ENCODE results near the gene GAP43.

Gene GAP43, protein sequence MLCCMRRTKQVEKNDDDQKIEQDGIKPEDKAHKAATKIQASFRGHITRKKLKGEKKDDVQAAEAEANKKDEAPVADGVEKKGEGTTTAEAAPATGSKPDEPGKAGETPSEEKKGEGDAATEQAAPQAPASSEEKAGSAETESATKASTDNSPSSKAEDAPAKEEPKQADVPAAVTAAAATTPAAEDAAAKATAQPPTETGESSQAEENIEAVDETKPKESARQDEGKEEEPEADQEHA

DNA sequence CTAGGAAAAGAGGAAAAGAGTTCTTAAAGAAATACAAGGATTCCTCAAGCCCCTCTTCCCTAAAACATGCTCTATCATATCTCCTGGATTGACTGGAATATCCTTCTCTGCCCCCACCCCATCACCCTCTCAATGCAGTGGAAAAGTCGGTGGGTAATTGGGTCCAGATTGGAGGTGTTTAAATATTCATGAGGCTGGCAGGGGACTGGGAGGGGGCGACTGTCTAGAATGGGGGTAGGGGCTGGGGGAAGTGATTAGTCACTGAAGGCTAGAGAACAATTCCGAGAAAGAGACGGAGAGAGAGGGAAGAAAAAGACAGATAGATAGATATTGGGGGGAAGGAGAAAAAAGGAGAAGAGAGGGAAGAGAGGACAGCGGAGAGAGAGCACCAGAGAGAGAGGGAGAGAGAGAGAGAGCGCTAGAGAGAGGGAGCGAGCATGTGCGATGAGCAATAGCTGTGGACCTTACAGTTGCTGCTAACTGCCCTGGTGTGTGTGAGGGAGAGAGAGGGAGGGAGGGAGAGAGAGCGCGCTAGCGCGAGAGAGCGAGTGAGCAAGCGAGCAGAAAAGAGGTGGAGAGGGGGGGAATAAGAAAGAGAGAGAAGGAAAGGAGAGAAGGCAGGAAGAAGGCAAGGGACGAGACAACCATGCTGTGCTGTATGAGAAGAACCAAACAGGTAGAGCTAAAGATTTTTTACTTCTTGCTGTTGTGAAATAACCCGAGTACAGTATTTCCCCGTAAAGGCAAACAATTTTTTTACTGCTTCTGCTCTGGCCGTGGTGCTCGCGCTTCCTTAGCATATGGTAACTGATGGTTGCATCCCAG, at the start of gene GAP43:
TSS of gene GAP43 (plus strand) at position 467 of the 825 bp plus-strand sequence. CDS start at position 647, 180 bp downstream.
- DNase-seq = no peak

GRCh38 chr3:115576325-115576875, 46.9 kb upstream of the GAP43 start:
- DNase-seq = no peak

DNA sequence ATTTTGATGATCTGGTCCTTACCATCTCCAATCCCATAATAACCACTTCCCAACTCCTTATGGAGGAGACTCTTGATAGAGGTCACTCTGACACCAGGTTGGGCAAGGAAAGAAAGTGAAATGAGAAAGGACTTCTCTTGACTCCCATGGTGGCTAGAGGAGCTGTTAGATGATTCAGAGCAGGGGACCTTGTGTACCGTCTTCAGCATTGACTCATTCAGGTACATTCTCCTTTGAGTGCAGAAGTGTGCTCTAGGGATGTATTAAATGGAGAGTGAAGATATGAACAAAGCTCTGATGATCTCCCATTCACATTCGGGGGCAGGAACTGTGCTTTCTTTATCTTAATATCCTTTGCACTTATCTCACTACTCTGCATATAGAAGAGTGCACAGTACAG, 46.3 kb upstream of the GAP43 start:
- DNase-seq = no peak

- DNase-seq = no peak
Observed at GRCh38 chr3:115578331-115578730, 45.0 kb upstream of the GAP43 start.

- no peak for DNase-seq
Observed at GRCh38 chr3:115580566-115580965, 42.7 kb upstream of the GAP43 start.

- no peak for DNase-seq
Observed at GRCh38 chr3:115581362-115582135, 41.8 kb upstream of the GAP43 start.

- no peak for DNase-seq
Observed at GRCh38 chr3:115588201-115589115, 34.9 kb upstream of the GAP43 start.

- no peak for DNase-seq
Observed at GRCh38 chr3:115590873-115591272, 32.4 kb upstream of the GAP43 start.

- no peak for DNase-seq
Observed at GRCh38 chr3:115595611-115596275, 27.6 kb upstream of the GAP43 start.

GRCh38 chr3:115598216-115598615, 25.1 kb upstream of the GAP43 start:
- no peak for DNase-seq

- DNase-seq = no peak
Observed at GRCh38 chr3:115602194-115602593, 21.1 kb upstream of the GAP43 start.

DNA sequence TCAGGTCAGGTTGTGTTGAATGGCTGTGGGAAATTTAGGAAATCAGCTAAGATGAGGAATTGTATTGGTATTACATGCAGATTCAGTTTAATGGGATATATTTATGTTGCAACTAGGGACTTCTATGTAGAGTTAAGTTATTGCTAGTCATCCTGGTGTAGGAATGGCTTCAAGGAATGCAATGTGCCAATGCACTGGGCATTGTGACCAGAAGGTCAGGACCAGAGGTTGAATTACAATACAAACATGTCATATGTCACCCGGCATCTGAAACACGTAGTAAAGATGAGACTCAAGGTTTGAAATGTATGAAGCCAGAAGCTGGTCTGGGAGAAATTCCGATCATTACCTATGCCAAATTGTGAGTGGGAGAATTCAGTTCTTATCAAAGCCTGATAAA, 11.7 kb upstream of the GAP43 start:
- DNase-seq = no peak

GRCh38 chr3:115615001-115615814, 8.1 kb upstream of the GAP43 start:
- DNase-seq = no peak

GRCh38 chr3:115616461-115616860, 6.8 kb upstream of the GAP43 start:
- no peak for DNase-seq

- DNase-seq = no peak
Observed at GRCh38 chr3:115617591-115617990, 5.7 kb upstream of the GAP43 start.

DNA sequence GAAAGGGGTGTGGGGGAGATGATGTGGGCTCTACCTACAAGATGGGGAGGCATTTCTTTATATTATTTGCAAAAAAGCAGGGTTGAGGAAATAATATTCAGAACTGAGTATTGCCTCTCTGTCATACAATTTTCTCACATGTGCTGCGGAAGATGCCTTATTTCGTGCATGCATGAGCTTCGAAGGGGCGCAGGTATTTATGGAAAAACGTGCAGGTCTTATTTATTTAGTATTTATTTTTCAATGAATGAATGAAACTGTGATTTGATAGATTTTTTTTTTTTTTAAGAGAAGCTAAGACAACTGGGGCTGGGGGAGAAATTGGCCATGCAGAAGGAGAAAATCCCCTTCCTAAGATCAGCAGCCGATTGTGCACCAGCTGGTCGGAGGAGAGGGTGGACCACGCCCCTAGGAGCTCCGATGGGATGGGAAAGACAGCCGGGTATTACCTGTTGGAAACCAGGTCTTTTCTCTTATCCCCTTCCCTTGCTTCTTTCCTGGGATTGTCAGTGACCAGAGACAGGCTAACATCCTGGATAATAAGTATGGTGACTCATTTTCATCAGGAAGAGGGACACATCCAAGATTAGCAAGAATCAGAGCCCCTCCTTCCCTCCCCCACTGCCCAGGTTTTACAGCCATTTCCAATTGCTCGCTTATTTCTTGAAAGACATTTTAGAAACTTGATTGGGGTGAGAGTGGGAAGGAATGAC, 875 bp downstream of the GAP43 start:
- DNase-seq = no peak

DNA sequence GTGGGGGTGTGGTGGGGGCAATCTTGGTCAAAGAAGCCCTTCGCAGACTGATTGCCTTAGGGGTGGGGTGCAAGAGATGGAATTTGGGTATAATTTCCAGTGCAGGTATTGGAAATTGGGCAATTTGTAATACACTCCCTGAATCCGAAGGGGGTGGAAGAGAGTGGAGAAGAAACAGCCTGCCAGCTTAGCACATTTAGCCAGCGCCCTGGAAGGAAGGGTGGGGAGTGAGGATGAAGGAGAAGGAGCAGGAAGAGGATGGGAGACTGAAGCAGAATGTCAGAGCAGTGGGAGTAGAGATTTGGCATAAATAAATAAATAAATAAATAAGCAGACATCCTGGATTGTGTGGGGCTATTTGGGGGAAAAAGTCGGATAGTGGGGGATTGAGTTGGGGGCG, 1.6 kb downstream of the GAP43 start:
- no peak for DNase-seq

GRCh38 chr3:115626006-115626409, 2.7 kb downstream of the GAP43 start:
- DNase-seq = no peak

GRCh38 chr3:115626721-115627120, 3.4 kb downstream of the GAP43 start:
- no peak for DNase-seq
